Cardiac fibroblast (primary cell): ENCODE results near the gene FHAD1.

ENCODE experiments used
- DNase-seq, 2 donors: peaks; one replicate each; pipeline versions ENCODE4 v3.0.0 to v3.0.0-alpha.2; 2010; ENCODE audit warnings: low read depth in 2 of 2
- H3K4me3 ChIP-seq, 2 donors: replicated peaks in 1 of 2; 1 replicate in 1 of 2; 2 replicates in 1 of 2; pipeline ENCODE4 v1.5.1; 2011; ENCODE audit warnings: low read depth in 2 of 2, low read length in 2 of 2, mild to moderate bottlenecking in 2 of 2, moderate library complexity in 1 of 2
- CTCF ChIP-seq: IDR thresholded peaks from one replicate; pipeline ENCODE4 v1.5.1; 2011; ENCODE audit warnings: low read depth, mild to moderate bottlenecking, low read length, inconsistent platforms

FHAD1 gene

GRCh38 chr1:15337656-15338402 is 90.8 kb downstream of the FHAD1 start:
- no peak for TF ChIP-seq CTCF
- H3K4me3 ChIP-seq: peak overlapping the region in 1 of 2 donors; percentile 7
- peak; percentile 62 to 90 for DNase-seq

- DNase-seq: no peak
- H3K4me3 ChIP-seq: no peak overlapping the region
- TF ChIP-seq CTCF: no peak
Measured at GRCh38 chr1:15339570-15339969, 92.5 kb downstream of the FHAD1 start.

GRCh38 chr1:15341228-15341627 is 94.2 kb downstream of the FHAD1 start:
- no peak overlapping the region for H3K4me3 ChIP-seq
- no peak for TF ChIP-seq CTCF
- no peak for DNase-seq

GRCh38 chr1:15341634-15342407 is 94.8 kb downstream of the FHAD1 start:
- DNase-seq: peak; percentile 39 to 69
- no peak overlapping the region for H3K4me3 ChIP-seq
- no peak for TF ChIP-seq CTCF

- no peak for TF ChIP-seq CTCF
- DNase-seq: no peak
- H3K4me3 ChIP-seq: no peak overlapping the region
Measured at GRCh38 chr1:15342408-15342967, 95.5 kb downstream of the FHAD1 start.

- no peak for TF ChIP-seq CTCF
- no peak for DNase-seq
Measured at GRCh38 chr1:15343099-15343498, 96.1 kb downstream of the FHAD1 start.

More at GRCh38 chr1:15343099-15343498, 96.1 kb downstream of the FHAD1 start:
- H3K4me3 ChIP-seq: no peak overlapping the region
